ENCODE results near the gene COL6A3.

- TF ChIP-seq, protein P1, sequence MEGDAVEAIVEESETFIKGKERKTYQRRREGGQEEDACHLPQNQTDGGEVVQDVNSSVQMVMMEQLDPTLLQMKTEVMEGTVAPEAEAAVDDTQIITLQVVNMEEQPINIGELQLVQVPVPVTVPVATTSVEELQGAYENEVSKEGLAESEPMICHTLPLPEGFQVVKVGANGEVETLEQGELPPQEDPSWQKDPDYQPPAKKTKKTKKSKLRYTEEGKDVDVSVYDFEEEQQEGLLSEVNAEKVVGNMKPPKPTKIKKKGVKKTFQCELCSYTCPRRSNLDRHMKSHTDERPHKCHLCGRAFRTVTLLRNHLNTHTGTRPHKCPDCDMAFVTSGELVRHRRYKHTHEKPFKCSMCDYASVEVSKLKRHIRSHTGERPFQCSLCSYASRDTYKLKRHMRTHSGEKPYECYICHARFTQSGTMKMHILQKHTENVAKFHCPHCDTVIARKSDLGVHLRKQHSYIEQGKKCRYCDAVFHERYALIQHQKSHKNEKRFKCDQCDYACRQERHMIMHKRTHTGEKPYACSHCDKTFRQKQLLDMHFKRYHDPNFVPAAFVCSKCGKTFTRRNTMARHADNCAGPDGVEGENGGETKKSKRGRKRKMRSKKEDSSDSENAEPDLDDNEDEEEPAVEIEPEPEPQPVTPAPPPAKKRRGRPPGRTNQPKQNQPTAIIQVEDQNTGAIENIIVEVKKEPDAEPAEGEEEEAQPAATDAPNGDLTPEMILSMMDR (conservative IDR thresholded peaks at IDR 0.05; ENCODE audit: low read depth, low read length): no peak
- TF ChIP-seq EZH2 (IDR thresholded peaks at IDR 0.05; ENCODE audit: borderline replicate concordance, low read depth, low read length, poor library complexity, severe bottlenecking): no peak
Observed at GRCh38 chr2:237326266-237327171, 87.4 kb downstream of the COL6A3 start.

Data from A673 (cell line).